Measurements from ENCODE around the gene SAYSD1.

The SAYSD1 gene

DNA sequence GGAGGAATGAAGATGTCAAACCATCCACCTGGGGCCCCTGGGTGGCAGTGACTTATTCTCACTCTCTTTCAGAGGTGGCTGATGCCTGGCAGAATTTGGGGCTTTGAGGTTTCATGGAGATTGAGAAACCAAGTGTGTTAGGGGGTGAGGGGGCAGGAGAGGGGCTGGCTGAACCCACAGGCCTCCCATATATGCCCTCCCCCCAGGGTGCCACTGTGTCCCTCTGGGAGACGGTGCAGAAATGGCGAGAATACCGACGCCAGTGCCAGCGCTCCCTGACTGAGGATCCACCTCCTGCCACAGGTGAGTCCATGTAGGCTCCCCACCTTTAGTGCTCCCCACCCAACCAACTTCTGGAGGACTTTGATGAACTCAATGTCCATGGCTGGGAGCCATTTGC, 58.8 kb downstream of the SAYSD1 start:
- no peak for DNase-seq

DNA sequence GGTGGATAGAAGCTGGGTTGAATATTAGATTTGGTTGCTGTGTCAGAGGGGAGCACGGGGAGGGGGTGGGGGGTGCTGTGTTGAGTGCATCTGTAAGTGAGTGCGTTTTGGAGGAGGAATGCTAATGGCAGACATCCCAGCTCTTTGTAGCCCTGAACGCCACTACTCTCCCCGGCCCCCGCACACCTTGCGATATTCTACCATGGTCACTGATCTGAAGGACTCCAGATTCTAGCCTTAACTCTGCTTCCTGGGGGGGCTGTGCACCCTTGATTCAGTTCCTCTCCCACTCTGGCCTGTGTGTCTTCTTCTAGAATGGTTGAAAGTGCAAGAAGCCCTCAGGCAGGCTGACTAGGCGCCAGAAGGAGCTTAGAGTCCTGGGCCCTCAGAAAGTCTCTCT, 59.3 kb downstream of the SAYSD1 start:
- no peak for DNase-seq

DNA sequence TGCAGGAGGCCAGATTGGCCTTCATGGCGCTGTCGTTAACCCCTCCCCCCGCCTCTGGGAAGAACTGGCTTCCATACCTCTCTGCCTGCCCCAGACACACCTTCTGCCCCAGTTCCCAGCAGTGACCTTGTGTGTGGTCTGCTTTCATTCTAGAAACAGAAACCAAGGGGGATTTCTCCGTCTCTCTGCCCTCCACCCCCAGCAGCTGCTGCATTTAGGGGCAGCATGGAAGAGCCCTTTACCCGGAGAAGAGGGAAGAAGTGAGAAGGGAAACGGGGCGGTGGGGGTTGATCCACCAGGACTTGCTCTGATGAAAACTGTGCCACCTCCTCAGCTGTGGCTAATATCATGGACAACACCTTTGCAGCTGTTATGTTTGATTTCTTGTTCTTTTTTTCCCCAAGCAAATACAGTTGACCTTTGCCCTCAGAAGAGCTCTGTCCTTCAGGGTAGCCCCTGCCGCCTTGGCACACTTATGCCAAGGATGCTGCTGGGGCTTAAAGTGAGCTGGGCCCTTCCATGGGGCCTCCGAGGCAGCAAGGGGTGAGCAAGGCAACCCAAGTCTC, 60.3 kb downstream of the SAYSD1 start:
- DNase-seq = no peak
